ENCODE results near the gene NLK. TPM values are rescaled to one million over a fixed set of nuclear protein-coding genes. Genes with fewer than 3 reads are reported as not detected.
"Not testable (repeated sequence)": the region's sequence is repeated elsewhere in the genome, so short reads cannot be mapped to it uniquely, and the experiment has no call there.

NLK gene
- total RNA-seq, 1 donor from 2014 or later: 11.8 TPM

DNA sequence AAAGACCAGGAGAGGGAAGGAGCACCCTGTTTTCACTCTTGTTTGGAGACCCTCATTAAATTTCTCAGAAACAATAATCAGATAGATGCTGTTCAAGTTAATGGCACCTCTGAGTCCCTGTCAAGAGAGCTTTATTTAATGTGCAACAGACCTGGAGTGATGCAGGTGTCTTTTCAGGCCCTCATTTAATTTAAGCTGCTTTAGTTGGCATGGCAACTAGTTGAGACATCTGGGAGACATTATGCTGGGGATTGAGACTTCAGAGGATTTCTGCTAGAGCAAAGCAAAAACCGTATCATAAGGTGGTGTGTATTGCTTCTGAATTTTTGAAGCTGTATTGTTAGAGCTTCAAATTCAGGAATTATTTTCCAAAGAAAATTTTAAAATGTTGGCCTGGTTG, 108.5 kb downstream of the NLK start:
- H3K4me1 Mint-ChIP-seq (ENCODE audit: low read depth): peaks cover 21% of the 10 kb centered on the region
- no peak overlapping the region for H3K27ac Mint-ChIP-seq (ENCODE audit: unreplicated experiment)
- TF ChIP-seq CTCF (IDR thresholded peaks at IDR 0.05): no peak
- peaks cover 4% of the 10 kb centered on the region for H3K36me3 Mint-ChIP-seq (ENCODE audit: low read depth)
- no peak for DNase-seq (ENCODE audit: low spot score)
- no peaks in the 10 kb centered on the region for H3K27me3 Mint-ChIP-seq (ENCODE audit: low read depth)
- H3K9me3 Mint-ChIP-seq (ENCODE audit: low read depth): no peaks in the 10 kb centered on the region
- H3K4me3 Mint-ChIP-seq (ENCODE audit: unreplicated experiment): no peak overlapping the region

GRCh38 chr17:28154214-28154613, 111.7 kb downstream of the NLK start:
- DNase-seq (ENCODE audit: low spot score): no peak
- H3K27ac Mint-ChIP-seq (ENCODE audit: unreplicated experiment): no peak overlapping the region
- H3K4me1 Mint-ChIP-seq (ENCODE audit: low read depth): no peaks in the 10 kb centered on the region
- TF ChIP-seq CTCF (IDR thresholded peaks at IDR 0.05): no peak
- H3K36me3 Mint-ChIP-seq (ENCODE audit: low read depth): peaks cover 3% of the 10 kb centered on the region
- H3K4me3 Mint-ChIP-seq (ENCODE audit: unreplicated experiment): no peak overlapping the region
- no peaks in the 10 kb centered on the region for H3K27me3 Mint-ChIP-seq (ENCODE audit: low read depth)
- H3K9me3 Mint-ChIP-seq (ENCODE audit: low read depth): no peaks in the 10 kb centered on the region

DNA sequence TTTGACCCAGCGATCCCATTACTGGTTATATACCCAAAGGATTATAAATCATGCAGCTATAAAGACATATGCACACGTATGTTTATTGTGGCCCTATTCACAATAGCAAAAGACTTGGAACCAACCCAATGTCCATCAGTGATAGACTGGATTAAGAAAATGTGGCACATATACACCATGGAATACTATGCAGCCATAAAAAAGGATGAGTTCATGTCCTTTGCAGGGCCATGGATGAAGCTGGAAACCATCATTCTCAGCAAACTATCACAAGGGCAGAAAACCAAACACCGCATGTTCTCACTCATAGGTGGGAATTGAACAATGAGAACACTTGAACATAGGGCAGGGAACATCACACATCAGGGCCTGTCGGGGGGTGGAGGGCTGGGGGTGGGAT, 112.9 kb downstream of the NLK start:
- not testable (repeated sequence) for H3K36me3 Mint-ChIP-seq (ENCODE audit: low read depth); DNase-seq (ENCODE audit: low spot score); H3K27ac Mint-ChIP-seq (ENCODE audit: unreplicated experiment); H3K9me3 Mint-ChIP-seq (ENCODE audit: low read depth); H3K4me3 Mint-ChIP-seq (ENCODE audit: unreplicated experiment); H3K27me3 Mint-ChIP-seq (ENCODE audit: low read depth); H3K4me1 Mint-ChIP-seq (ENCODE audit: low read depth)

GRCh38 chr17:28159004-28159403, 116.5 kb downstream of the NLK start:
- Mint-ChIP-seq H3K36me3 (ENCODE audit: low read depth) (peaks cover 6% of the 10 kb centered on the region), H3K4me1 (ENCODE audit: low read depth) (no peaks in the 10 kb centered on the region), H3K9me3 (ENCODE audit: low read depth) (no peaks in the 10 kb centered on the region), H3K27me3 (ENCODE audit: low read depth) (no peaks in the 10 kb centered on the region), H3K4me3 (ENCODE audit: unreplicated experiment) (no peak overlapping the region), H3K27ac (ENCODE audit: unreplicated experiment) (no peak overlapping the region)
- TF ChIP-seq CTCF (IDR thresholded peaks at IDR 0.05): no peak
- no peak for DNase-seq (ENCODE audit: low spot score)

DNA sequence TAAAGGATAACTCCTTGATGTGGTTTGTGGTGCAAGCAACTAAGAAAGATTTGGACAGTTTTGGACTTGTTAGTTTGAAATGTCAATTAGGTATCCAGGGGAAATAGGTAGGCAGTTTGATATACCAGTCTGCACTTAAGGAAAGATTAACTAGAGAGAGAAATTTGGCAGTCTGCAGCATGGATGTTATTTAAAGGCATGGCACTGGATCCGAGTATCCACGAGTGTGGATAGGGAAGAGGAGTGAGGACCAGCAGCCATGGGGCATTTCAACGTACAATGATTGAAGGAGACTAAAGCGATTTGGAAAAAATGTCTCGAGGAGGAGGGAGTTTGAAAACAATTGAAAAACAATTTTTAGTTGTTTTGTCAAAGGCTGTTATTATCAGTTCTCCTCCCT, 117.4 kb downstream of the NLK start:
- H3K4me3 Mint-ChIP-seq (ENCODE audit: unreplicated experiment): no peak overlapping the region
- no peak for DNase-seq (ENCODE audit: low spot score)
- H3K36me3 Mint-ChIP-seq (ENCODE audit: low read depth): peaks cover 6% of the 10 kb centered on the region
- TF ChIP-seq CTCF (IDR thresholded peaks at IDR 0.05): no peak
- H3K27ac Mint-ChIP-seq (ENCODE audit: unreplicated experiment): no peak overlapping the region
- no peaks in the 10 kb centered on the region for H3K9me3 Mint-ChIP-seq (ENCODE audit: low read depth)
- H3K27me3 Mint-ChIP-seq (ENCODE audit: low read depth): no peaks in the 10 kb centered on the region
- H3K4me1 Mint-ChIP-seq (ENCODE audit: low read depth): no peaks in the 10 kb centered on the region

DNA sequence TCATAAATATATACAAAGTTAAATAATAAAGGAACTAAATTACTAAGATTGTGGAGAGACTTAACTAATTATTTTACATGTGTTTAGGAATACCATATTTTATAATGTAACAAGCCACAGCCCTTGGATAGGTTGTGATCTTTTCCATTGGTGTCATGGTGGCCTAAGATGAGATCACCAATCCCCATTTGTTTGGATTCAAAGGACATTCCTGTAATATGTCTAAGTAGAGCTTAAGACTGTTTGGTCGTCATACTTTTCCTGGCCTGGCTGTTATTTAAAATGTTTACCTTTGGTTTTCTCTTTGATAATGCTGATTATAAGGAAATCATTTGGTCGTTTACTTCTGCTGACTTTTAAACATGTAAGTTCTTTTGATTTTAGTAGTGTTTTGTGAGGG, 118.1 kb downstream of the NLK start:
- Mint-ChIP-seq H3K4me3 (ENCODE audit: unreplicated experiment) (no peak overlapping the region), H3K27me3 (ENCODE audit: low read depth) (no peaks in the 10 kb centered on the region), H3K27ac (ENCODE audit: unreplicated experiment) (no peak overlapping the region), H3K9me3 (ENCODE audit: low read depth) (no peaks in the 10 kb centered on the region), H3K4me1 (ENCODE audit: low read depth) (no peaks in the 10 kb centered on the region), H3K36me3 (ENCODE audit: low read depth) (peaks cover 6% of the 10 kb centered on the region)
- no peak for TF ChIP-seq CTCF (IDR thresholded peaks at IDR 0.05)
- no peak for DNase-seq (ENCODE audit: low spot score)

Data from chondrocyte (in vitro differentiated cells).